AG09309 (cell line): ENCODE data around the gene ANKDD1B.
"Not testable (repeated sequence)": the region's sequence is repeated elsewhere in the genome, so short reads cannot be mapped to it uniquely, and the experiment has no call there.

ENCODE experiments used
- DNase-seq: peaks from one replicate; pipeline ENCODE4 v3.0.0-alpha.2; 2010; ENCODE audit warnings: low read depth
- H3K4me3 ChIP-seq: 2 replicates; pipeline ENCODE4 v1.5.1; 2011; ENCODE audit warnings: mild to moderate bottlenecking, low read depth, low read length, moderate library complexity; ENCODE audit not compliant: control insufficient read depth
- CTCF ChIP-seq: IDR thresholded peaks from 2 replicates; pipeline ENCODE4 v1.5.1; 2011; ENCODE audit warnings: mild to moderate bottlenecking, low read depth, low read length, inconsistent platforms; ENCODE audit not compliant: insufficient read depth, control insufficient read depth; ENCODE audit errors: missing control alignments

The ANKDD1B gene

DNA sequence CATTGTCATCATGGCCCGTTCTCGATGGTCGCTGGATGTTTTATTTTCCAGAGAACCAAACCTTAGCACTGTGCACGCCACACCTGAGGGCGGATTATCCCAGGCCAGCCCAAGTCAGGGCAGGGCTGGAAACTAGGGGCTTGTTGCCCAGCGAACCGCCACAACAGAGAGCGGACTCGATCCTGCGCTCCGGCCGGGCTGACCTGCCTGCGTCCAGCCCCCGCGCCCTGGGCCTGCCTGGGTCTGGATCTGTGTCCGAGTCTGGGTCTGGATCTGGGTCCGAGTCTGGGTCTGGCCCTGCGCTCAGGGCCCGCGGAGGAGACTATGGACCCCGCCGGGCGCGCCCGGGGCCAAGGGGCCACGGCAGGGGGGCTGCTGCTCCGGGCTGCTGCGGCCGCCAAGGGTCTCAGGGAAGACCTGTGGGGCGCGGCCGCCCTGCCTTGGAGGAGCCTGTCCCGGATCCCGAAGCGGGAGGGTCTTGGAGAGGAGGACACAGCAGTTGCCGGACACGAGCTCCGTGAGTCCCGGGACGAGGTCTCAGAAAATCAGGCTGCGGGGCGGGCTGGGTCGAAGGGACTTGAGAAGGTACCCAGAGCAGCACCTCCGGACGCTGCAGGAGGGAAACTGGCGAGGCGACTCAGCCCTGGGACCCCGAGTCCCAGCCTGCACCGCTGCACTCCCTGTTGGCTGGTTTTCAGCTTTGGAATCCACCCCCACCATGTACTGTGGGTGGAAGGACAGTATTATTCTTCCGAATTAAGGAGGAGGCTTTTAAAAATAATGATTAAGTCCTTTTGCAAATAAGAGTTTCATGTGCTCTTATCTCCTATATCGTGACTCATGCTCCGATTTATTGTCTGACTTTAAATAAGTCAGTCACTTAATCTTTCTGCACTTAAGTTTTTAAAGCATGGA is at the start of gene ANKDD1B:
ANKDD1B (plus strand) TSS at position 143 of the 915 bp plus-strand sequence; CDS start at position 325, 182 bp downstream.
- peak within 1 kb of the TSS; percentile 47 for H3K4me3 ChIP-seq
- DNase-seq: no peak
- TF ChIP-seq CTCF: no peak

GRCh38 chr5:75565991-75566709 is 45.1 kb upstream of the ANKDD1B start:
- not testable (repeated sequence) for H3K4me3 ChIP-seq
- peak; percentile 53 for DNase-seq

DNA sequence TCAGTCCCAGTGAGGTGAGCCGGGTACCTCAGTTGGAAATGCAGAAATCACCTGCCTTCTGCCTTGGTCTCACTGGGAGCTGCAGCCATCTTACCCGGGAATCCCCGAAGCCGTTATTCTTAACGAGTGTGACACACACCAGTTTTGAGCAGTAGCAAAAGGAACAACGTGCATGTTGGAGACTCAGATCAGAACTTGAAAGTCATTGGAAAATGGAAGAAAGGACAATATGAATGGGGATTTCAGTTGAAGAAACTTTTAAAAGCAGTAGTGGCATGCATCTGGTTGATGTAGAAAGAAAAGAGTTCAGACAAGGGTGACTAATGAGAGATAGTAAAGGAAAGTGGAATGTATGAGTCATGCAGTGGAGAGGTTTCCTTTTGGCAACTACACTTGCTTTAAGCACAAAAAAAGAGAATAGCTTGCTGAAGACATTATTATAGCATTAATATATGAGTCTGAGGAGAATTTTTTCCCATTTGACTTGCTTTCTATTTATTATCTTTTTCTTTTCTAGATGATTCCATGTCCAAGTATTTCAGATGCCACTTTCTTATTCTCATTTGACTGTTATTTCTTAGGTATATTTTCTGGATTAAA is 44.4 kb upstream of the ANKDD1B start:
- DNase-seq: peak; percentile 87
- TF ChIP-seq CTCF: no peak

GRCh38 chr5:75567710-75568109 is 43.5 kb upstream of the ANKDD1B start:
- no peak for TF ChIP-seq CTCF
- no peak overlapping the region for H3K4me3 ChIP-seq
- no peak for DNase-seq

More for the DNA sequence above, 44.4 kb upstream of the ANKDD1B start:
- H3K4me3 ChIP-seq: no peak overlapping the region

DNA sequence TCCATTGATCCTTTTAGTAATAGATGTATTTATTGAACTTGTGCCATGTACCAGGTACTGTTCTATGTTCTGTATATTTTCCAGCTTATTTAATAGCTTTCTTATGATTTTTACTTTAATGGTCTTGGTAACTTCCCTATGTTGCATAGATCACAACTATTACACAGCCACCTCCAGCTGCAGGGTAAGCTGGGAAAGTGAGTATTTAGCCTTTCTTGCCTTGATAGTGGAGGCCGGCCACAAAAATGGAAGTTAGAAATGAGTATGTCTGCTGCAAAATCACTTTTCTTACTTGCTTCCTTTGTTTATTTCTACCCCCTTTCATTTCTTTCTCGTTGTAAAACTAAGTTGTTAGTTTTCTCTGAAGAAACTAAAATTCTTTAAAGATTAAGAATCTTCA is 43.1 kb upstream of the ANKDD1B start:
- H3K4me3 ChIP-seq: no peak overlapping the region
- no peak for DNase-seq
- TF ChIP-seq CTCF: no peak

GRCh38 chr5:75571547-75571946 is 39.7 kb upstream of the ANKDD1B start:
- no peak for TF ChIP-seq CTCF
- no peak overlapping the region for H3K4me3 ChIP-seq
- no peak for DNase-seq

DNA sequence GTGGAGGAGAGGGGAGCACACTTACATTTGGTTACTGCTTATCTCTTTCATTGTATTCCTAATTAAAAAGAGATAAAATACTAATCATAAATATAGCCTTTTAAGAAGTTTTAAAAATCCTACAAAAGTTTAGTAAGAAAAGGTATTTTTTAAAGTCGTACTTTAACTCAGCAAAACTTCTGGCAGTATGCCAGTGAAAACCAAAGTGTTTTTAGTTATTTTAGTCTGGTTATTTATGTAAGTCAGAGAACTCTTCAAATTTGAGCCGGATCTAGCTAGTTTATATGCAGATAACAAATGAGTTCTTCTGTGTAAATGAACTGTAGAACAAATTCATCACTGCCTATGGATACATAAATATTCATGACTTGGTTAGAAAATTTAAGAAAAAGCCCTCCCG is 36.5 kb upstream of the ANKDD1B start:
- TF ChIP-seq CTCF: no peak
- no peak overlapping the region for H3K4me3 ChIP-seq
- DNase-seq: no peak

- not testable (repeated sequence) for DNase-seq, H3K4me3 ChIP-seq
Observed at GRCh38 chr5:75578280-75578679, 33.0 kb upstream of the ANKDD1B start.
